GM23338 (cell line): ENCODE measurements around the gene CYP26B1. TPM values are rescaled to one million over a fixed set of nuclear protein-coding genes. Genes with fewer than 3 reads are reported as not detected.

Source experiments
- ATAC-seq: fragments of 200-7000 bp; cut with Tn5 transposase; 3 replicates; pipeline ENCODE4 v1.9.1; 2020
- DNase-seq: peaks from one replicate; pipeline ENCODE4 v3.0.0-alpha.2; 2015; ENCODE audit warnings: low spot score
- H2AFZ ChIP-seq: fragments of 200-600 bp; sonication (generic); 2 replicates; pipeline ENCODE4 v1.8.0; 2016; ENCODE audit warnings: antibody characterized with exemption, mild to moderate bottlenecking, moderate library complexity
- H3F3A ChIP-seq: fragments of 200-600 bp; sonication (generic); replicated peaks from 2 replicates; pipeline ENCODE4 v1.8.0; 2017; ENCODE audit warnings: antibody characterized with exemption, mixed run types, low read depth
- H3K27ac ChIP-seq: fragments of 200-600 bp; sonication (generic); 2 replicates; pipeline ENCODE4 v1.6.1; 2016; ENCODE audit warnings: low read depth
- H3K27me3 ChIP-seq: fragments of 200-600 bp; sonication (generic); 2 replicates; pipeline ENCODE4 v1.8.0; 2016; ENCODE audit warnings: mild to moderate bottlenecking, mixed run types, moderate library complexity; ENCODE audit not compliant: insufficient read depth
- H3K36me3 ChIP-seq: fragments of 200-600 bp; sonication (generic); 2 replicates; pipeline ENCODE4 v1.8.0; 2016; ENCODE audit warnings: mild to moderate bottlenecking; ENCODE audit not compliant: insufficient read depth
- H3K4me1 ChIP-seq: fragments of 200-600 bp; sonication (generic); 2 replicates; pipeline ENCODE4 v1.8.0; 2016; ENCODE audit warnings: mild to moderate bottlenecking, moderate library complexity; ENCODE audit not compliant: insufficient read depth
- H3K4me2 ChIP-seq: fragments of 200-600 bp; sonication (generic); 2 replicates; pipeline ENCODE4 v1.7.1; 2017; ENCODE audit warnings: mixed run types
- H3K4me3 ChIP-seq: fragments of 200-600 bp; sonication (generic); 2 replicates; pipeline ENCODE4 v1.6.1; 2016; ENCODE audit warnings: mixed run types
- H3K79me2 ChIP-seq: fragments of 200-600 bp; sonication (generic); replicated peaks from 2 replicates; pipeline ENCODE4 v1.8.0; 2017; ENCODE audit warnings: mild to moderate bottlenecking; ENCODE audit not compliant: insufficient read depth
- H3K9me2 ChIP-seq: fragments of 200-600 bp; sonication (generic); 2 replicates; pipeline ENCODE4 v1.8.0; 2017; ENCODE audit not compliant: insufficient read depth
- H4K20me1 ChIP-seq: fragments of 200-600 bp; sonication (generic); replicated peaks from 2 replicates; pipeline ENCODE4 v1.8.0; 2017; ENCODE audit warnings: mild to moderate bottlenecking; ENCODE audit not compliant: insufficient read depth
- H3K27ac Mint-ChIP-seq: 2 replicates; pipeline ENCODE4 v1.8.0; 2020; ENCODE audit warnings: inconsistent platforms, mild to moderate bottlenecking, moderate library complexity, mixed read lengths
- H3K27me3 Mint-ChIP-seq: 3 replicates; pipeline ENCODE4 v1.8.0; 2022; ENCODE audit warnings: low read depth, mild to moderate bottlenecking, moderate library complexity, mixed read lengths, inconsistent platforms; ENCODE audit not compliant: insufficient read depth, poor library complexity
- H3K36me3 Mint-ChIP-seq: 3 replicates; pipeline ENCODE4 v1.8.0; 2021; ENCODE audit warnings: low read depth, mild to moderate bottlenecking, inconsistent platforms, moderate library complexity, mixed read lengths
- H3K4me1 Mint-ChIP-seq: 3 replicates; pipeline ENCODE4 v1.8.0; 2020; ENCODE audit warnings: mild to moderate bottlenecking, inconsistent platforms, mixed read lengths
- H3K4me3 Mint-ChIP-seq: 3 replicates; pipeline ENCODE4 v1.8.0; 2021; ENCODE audit warnings: moderate library complexity, mild to moderate bottlenecking, inconsistent platforms, mixed read lengths
- H3K9me3 Mint-ChIP-seq: 3 replicates; pipeline ENCODE4 v1.8.0; 2020; ENCODE audit warnings: moderate library complexity, mild to moderate bottlenecking, inconsistent platforms, mixed read lengths
- CREB1 ChIP-seq: fragments of 250-450 bp; sonication (Bioruptor Pico); IDR thresholded peaks from 2 replicates; pipeline ENCODE4 v1.5.0; 2020; ENCODE audit warnings: low read depth, mild to moderate bottlenecking, moderate library complexity
- EZH2 ChIP-seq: fragments of 200-600 bp; sonication (generic); IDR thresholded peaks from one replicate; pipeline ENCODE4 v1.8.0; 2017; ENCODE audit warnings: antibody characterized with exemption, mild to moderate bottlenecking, low read depth; ENCODE audit not compliant: unreplicated experiment
- EZH2phosphoT487 ChIP-seq: fragments of 200-600 bp; sonication (generic); IDR thresholded peaks from one replicate; pipeline ENCODE4 v1.8.1; 2018; ENCODE audit warnings: antibody characterized with exemption; ENCODE audit not compliant: unreplicated experiment
- JUNB ChIP-seq: IDR thresholded peaks from one replicate; pipeline ENCODE4 v1.6.1; 2016; ENCODE audit warnings: antibody characterized with exemption; ENCODE audit not compliant: unreplicated experiment
- NANOG ChIP-seq: IDR thresholded peaks from 2 replicates; pipeline ENCODE4 v1.6.1; 2016; ENCODE audit warnings: antibody characterized with exemption, borderline replicate concordance
- POLR2AphosphoS5 ChIP-seq: IDR thresholded peaks from 2 replicates; pipeline ENCODE4 v1.6.1; 2016; ENCODE audit warnings: antibody characterized with exemption, low read depth
- STAT1 ChIP-seq: IDR thresholded peaks from one replicate; pipeline ENCODE4 v1.6.1; 2016; ENCODE audit warnings: antibody characterized with exemption; ENCODE audit not compliant: unreplicated experiment
- ZNF114 ChIP-seq: fragments of 250-450 bp; sonication (Bioruptor Pico); IDR thresholded peaks from 2 replicates; pipeline ENCODE4 v1.5.0; 2020; ENCODE audit warnings: mild to moderate bottlenecking, moderate library complexity
- ZNF331 ChIP-seq: fragments of 250-450 bp; sonication (Bioruptor Pico); IDR thresholded peaks from 2 replicates; pipeline ENCODE4 v1.5.0; 2020; ENCODE audit warnings: low read depth, mild to moderate bottlenecking, moderate library complexity
- polyA plus RNA-seq: library from polyadenylated mRNA; unstranded; fragments of >200 nt; fragmentation: Nextera tagmentation; extraction: Ambion mirVana; gene quantifications from 2 replicates; pipeline ENCODE4 v1.2.1, GENCODE V29; 2016
- total RNA-seq: library from RNA; depleted of rRNA; stranded (reverse); fragments of >200 nt; shearing (Covaris generic); gene quantifications from 2 replicates; pipeline ENCODE4 v1.2.3, GENCODE V29; 2014
- TF ChIP-seq, protein P1 (sequence below), 2 experiments: fragments of 200-600 bp in 1 of 2; sonication (generic) in 1 of 2; conservative IDR thresholded peaks; 2 replicates each; pipeline versions ENCODE4 v1.5.1 to v1.6.1; 2016 to 2017; ENCODE audit warnings: antibody characterized with exemption in 2 of 2, low read depth in 2 of 2, mild to moderate bottlenecking in 2 of 2, moderate library complexity in 1 of 2
- TF ChIP-seq, protein P2 (sequence below): fragments of 250-450 bp; sonication (Bioruptor Pico); IDR thresholded peaks from 2 replicates; pipeline ENCODE4 v1.5.0; 2020; ENCODE audit warnings: mild to moderate bottlenecking, moderate library complexity
- TF ChIP-seq, protein P3 (sequence below): IDR thresholded peaks from 2 replicates; pipeline ENCODE4 v1.6.1; 2016; ENCODE audit warnings: antibody characterized with exemption
- TF ChIP-seq, protein P4 (sequence below): IDR thresholded peaks from one replicate; pipeline ENCODE4 v1.6.1; 2018; ENCODE audit warnings: antibody characterized with exemption; ENCODE audit not compliant: unreplicated experiment

Gene CYP26B1
- total and polyA plus RNA-seq, 2 experiments from 2014 or later: 0.05 to 0.31 TPM

DNA sequence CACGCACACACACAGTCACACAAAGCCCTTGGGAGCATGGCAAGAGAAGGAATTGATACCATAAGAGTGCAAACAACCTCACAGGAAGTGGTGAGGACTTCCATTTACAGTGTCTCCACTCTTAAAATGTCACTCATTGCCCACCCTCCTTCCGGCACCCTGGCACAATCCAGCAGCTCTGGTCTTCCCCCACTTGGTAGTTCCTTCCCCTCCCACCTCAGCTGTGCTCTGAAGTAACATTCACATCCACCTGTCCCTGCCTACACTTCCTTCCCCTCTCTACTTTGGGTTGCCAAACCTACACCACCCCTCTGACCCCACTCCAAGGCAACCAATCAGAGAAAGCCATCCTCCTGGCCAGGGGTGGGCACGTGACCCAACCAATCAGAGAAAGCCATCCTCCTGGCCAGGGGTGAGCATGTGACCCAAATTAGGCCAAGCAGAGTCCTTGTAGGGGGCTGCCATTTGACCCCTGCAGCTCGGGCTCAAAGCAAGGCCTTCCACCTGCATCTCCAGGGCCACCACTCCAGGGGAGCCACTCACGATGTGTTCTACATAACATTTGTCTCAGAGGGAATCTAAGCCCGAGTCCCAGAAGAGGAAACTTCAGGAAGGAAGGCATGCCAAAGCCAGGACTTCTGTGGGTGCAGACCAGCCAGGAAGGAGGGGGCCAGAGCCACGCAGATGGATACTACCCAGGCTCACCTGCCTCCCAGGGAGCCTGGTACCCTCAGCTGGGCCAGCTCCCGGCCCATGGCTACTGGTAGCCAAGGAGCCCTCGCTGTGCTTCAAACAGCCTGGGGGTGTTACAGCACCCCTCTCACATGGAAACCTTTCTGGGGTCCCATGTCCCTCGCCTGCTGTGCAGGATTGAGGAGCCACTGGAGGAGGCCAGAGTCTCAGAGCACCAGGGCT is 21.2 kb downstream of the CYP26B1 start:
- H3K4me1 Mint-ChIP-seq: peaks cover 24% of the 10 kb centered on the region
- no peak overlapping the region for H3K4me3 ChIP-seq
- TF ChIP-seq STAT1 (no peak), ZNF114 (CRISPR knock-in tag) (no peak), JUNB (no peak), ZNF331 (no peak), EZH2phosphoT487 (no peak), CREB1 (CRISPR knock-in tag) (no peak), NANOG (no peak), EZH2 (no peak), POLR2AphosphoS5 (no peak)
- TF ChIP-seq, protein P1, sequence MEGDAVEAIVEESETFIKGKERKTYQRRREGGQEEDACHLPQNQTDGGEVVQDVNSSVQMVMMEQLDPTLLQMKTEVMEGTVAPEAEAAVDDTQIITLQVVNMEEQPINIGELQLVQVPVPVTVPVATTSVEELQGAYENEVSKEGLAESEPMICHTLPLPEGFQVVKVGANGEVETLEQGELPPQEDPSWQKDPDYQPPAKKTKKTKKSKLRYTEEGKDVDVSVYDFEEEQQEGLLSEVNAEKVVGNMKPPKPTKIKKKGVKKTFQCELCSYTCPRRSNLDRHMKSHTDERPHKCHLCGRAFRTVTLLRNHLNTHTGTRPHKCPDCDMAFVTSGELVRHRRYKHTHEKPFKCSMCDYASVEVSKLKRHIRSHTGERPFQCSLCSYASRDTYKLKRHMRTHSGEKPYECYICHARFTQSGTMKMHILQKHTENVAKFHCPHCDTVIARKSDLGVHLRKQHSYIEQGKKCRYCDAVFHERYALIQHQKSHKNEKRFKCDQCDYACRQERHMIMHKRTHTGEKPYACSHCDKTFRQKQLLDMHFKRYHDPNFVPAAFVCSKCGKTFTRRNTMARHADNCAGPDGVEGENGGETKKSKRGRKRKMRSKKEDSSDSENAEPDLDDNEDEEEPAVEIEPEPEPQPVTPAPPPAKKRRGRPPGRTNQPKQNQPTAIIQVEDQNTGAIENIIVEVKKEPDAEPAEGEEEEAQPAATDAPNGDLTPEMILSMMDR (conservative IDR thresholded peaks at IDR 0.05; ENCODE audit: low read depth in 2 of 2): no peak
- TF ChIP-seq, protein P2, sequence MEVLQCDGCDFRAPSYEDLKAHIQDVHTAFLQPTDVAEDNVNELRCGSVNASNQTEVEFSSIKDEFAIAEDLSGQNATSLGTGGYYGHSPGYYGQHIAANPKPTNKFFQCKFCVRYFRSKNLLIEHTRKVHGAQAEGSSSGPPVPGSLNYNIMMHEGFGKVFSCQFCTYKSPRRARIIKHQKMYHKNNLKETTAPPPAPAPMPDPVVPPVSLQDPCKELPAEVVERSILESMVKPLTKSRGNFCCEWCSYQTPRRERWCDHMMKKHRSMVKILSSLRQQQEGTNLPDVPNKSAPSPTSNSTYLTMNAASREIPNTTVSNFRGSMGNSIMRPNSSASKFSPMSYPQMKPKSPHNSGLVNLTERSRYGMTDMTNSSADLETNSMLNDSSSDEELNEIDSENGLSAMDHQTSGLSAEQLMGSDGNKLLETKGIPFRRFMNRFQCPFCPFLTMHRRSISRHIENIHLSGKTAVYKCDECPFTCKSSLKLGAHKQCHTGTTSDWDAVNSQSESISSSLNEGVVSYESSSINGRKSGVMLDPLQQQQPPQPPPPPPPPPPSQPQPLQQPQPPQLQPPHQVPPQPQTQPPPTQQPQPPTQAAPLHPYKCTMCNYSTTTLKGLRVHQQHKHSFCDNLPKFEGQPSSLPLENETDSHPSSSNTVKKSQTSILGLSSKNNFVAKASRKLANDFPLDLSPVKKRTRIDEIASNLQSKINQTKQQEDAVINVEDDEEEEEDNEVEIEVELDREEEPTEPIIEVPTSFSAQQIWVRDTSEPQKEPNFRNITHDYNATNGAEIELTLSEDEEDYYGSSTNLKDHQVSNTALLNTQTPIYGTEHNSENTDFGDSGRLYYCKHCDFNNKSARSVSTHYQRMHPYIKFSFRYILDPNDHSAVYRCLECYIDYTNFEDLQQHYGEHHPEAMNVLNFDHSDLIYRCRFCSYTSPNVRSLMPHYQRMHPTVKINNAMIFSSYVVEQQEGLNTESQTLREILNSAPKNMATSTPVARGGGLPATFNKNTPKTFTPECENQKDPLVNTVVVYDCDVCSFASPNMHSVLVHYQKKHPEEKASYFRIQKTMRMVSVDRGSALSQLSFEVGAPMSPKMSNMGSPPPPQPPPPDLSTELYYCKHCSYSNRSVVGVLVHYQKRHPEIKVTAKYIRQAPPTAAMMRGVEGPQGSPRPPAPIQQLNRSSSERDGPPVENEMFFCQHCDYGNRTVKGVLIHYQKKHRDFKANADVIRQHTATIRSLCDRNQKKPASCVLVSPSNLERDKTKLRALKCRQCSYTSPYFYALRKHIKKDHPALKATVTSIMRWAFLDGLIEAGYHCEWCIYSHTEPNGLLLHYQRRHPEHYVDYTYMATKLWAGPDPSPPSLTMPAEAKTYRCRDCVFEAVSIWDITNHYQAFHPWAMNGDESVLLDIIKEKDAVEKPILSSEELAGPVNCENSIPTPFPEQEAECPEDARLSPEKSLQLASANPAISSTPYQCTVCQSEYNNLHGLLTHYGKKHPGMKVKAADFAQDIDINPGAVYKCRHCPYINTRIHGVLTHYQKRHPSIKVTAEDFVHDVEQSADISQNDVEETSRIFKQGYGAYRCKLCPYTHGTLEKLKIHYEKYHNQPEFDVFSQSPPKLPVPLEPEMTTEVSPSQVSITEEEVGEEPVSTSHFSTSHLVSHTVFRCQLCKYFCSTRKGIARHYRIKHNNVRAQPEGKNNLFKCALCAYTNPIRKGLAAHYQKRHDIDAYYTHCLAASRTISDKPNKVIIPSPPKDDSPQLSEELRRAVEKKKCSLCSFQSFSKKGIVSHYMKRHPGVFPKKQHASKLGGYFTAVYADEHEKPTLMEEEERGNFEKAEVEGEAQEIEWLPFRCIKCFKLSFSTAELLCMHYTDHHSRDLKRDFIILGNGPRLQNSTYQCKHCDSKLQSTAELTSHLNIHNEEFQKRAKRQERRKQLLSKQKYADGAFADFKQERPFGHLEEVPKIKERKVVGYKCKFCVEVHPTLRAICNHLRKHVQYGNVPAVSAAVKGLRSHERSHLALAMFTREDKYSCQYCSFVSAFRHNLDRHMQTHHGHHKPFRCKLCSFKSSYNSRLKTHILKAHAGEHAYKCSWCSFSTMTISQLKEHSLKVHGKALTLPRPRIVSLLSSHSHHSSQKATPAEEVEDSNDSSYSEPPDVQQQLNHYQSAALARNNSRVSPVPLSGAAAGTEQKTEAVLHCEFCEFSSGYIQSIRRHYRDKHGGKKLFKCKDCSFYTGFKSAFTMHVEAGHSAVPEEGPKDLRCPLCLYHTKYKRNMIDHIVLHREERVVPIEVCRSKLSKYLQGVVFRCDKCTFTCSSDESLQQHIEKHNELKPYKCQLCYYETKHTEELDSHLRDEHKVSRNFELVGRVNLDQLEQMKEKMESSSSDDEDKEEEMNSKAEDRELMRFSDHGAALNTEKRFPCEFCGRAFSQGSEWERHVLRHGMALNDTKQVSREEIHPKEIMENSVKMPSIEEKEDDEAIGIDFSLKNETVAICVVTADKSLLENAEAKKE (CRISPR knock-in tag): no peak
- TF ChIP-seq, protein P3, sequence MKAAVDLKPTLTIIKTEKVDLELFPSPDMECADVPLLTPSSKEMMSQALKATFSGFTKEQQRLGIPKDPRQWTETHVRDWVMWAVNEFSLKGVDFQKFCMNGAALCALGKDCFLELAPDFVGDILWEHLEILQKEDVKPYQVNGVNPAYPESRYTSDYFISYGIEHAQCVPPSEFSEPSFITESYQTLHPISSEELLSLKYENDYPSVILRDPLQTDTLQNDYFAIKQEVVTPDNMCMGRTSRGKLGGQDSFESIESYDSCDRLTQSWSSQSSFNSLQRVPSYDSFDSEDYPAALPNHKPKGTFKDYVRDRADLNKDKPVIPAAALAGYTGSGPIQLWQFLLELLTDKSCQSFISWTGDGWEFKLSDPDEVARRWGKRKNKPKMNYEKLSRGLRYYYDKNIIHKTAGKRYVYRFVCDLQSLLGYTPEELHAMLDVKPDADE: no peak
- TF ChIP-seq, protein P4, sequence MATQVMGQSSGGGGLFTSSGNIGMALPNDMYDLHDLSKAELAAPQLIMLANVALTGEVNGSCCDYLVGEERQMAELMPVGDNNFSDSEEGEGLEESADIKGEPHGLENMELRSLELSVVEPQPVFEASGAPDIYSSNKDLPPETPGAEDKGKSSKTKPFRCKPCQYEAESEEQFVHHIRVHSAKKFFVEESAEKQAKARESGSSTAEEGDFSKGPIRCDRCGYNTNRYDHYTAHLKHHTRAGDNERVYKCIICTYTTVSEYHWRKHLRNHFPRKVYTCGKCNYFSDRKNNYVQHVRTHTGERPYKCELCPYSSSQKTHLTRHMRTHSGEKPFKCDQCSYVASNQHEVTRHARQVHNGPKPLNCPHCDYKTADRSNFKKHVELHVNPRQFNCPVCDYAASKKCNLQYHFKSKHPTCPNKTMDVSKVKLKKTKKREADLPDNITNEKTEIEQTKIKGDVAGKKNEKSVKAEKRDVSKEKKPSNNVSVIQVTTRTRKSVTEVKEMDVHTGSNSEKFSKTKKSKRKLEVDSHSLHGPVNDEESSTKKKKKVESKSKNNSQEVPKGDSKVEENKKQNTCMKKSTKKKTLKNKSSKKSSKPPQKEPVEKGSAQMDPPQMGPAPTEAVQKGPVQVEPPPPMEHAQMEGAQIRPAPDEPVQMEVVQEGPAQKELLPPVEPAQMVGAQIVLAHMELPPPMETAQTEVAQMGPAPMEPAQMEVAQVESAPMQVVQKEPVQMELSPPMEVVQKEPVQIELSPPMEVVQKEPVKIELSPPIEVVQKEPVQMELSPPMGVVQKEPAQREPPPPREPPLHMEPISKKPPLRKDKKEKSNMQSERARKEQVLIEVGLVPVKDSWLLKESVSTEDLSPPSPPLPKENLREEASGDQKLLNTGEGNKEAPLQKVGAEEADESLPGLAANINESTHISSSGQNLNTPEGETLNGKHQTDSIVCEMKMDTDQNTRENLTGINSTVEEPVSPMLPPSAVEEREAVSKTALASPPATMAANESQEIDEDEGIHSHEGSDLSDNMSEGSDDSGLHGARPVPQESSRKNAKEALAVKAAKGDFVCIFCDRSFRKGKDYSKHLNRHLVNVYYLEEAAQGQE: no peak
- no peak overlapping the region for H3K4me2 ChIP-seq
- no peak overlapping the region for H3K27ac Mint-ChIP-seq
- H3K4me1 ChIP-seq: peaks cover 8% of the 10 kb centered on the region; the same call in 1 of the 2 replicates
- DNase-seq (no peak), ATAC-seq (no peak)
- peaks cover 3% of the 10 kb centered on the region; the same call in 1 of the 3 replicates for H3K9me3 Mint-ChIP-seq
- no peak overlapping the region for H3K27ac ChIP-seq
- no peaks in the 10 kb centered on the region for H3K36me3 ChIP-seq
- no peaks in the 10 kb centered on the region for H4K20me1 ChIP-seq
- H3K27me3 ChIP-seq: no peaks in the 10 kb centered on the region
- no peaks in the 10 kb centered on the region for H3F3A ChIP-seq
- H3K9me2 ChIP-seq: no peaks in the 10 kb centered on the region
- H3K36me3 Mint-ChIP-seq: no peaks in the 10 kb centered on the region
- no peak overlapping the region for H2AFZ ChIP-seq
- H3K27me3 Mint-ChIP-seq: peaks cover 19% of the 10 kb centered on the region
- H3K4me3 Mint-ChIP-seq: no peak overlapping the region
- no peaks in the 10 kb centered on the region for H3K79me2 ChIP-seq
